RWPE2 (cell line): ENCODE measurements around the gene LRRC52.
A peak's percentile ranks its signal among the peaks of the same experiment; 100 is the strongest.

Experiments used
- ATAC-seq: fragments of 200-7000 bp; cut with Tn5 transposase; 3 replicates; pipeline ENCODE4 v1.9.1; 2021; ENCODE audit warnings: low read depth
- DNase-seq: peaks from one replicate; pipeline ENCODE4 v3.0.0-alpha.2; 2020; ENCODE audit warnings: low spot score
- H3K27ac ChIP-seq: fragments of 450-650 bp; 2 replicates; pipeline ENCODE4 v1.5.1; 2017; ENCODE audit warnings: mild to moderate bottlenecking; ENCODE audit not compliant: poor library complexity, severe bottlenecking
- H3K27me3 ChIP-seq: fragments of 250-450 bp; sonication (Bioruptor Pico); 2 replicates; pipeline ENCODE4 v1.5.1; 2021; ENCODE audit warnings: mild to moderate bottlenecking, moderate library complexity; ENCODE audit not compliant: insufficient read depth, poor library complexity, severe bottlenecking
- H3K36me3 ChIP-seq: fragments of 250-450 bp; sonication (Bioruptor Pico); 2 replicates; pipeline ENCODE4 v1.5.1; 2020; ENCODE audit warnings: low read depth, mild to moderate bottlenecking, moderate library complexity
- H3K4me1 ChIP-seq: fragments of 250-450 bp; sonication (Bioruptor Pico); 2 replicates; pipeline ENCODE4 v1.5.1; 2021; ENCODE audit warnings: mild to moderate bottlenecking, moderate library complexity; ENCODE audit not compliant: insufficient read depth, poor library complexity, severe bottlenecking
- H3K4me3 ChIP-seq: fragments of 250-450 bp; sonication (Bioruptor Pico); 2 replicates; pipeline ENCODE4 v1.5.1; 2021; ENCODE audit warnings: mild to moderate bottlenecking, moderate library complexity; ENCODE audit not compliant: severe bottlenecking
- H3K9me3 ChIP-seq: fragments of 250-450 bp; sonication (Bioruptor Pico); 2 replicates; pipeline ENCODE4 v1.5.1; 2021; ENCODE audit warnings: mild to moderate bottlenecking, moderate library complexity; ENCODE audit not compliant: severe bottlenecking
- CTCF ChIP-seq: fragments of 450-650 bp; IDR thresholded peaks from one replicate; pipeline ENCODE4 v1.5.1; 2017; ENCODE audit warnings: mild to moderate bottlenecking, moderate library complexity; ENCODE audit not compliant: poor library complexity, severe bottlenecking

LRRC52 gene

GRCh38 chr1:165575468-165576099 is 31.8 kb downstream of the LRRC52 start:
- DNase-seq = no peak
- ATAC-seq = no peak
- no peak for TF ChIP-seq CTCF

GRCh38 chr1:165576536-165576935 is 32.7 kb downstream of the LRRC52 start:
- no peak for ATAC-seq
- H3K27me3 ChIP-seq = no peaks in the 10 kb centered on the region
- peaks cover 8% of the 10 kb centered on the region for H3K4me1 ChIP-seq
- no peak for TF ChIP-seq CTCF
- H3K9me3 ChIP-seq = no peaks in the 10 kb centered on the region
- no peak overlapping the region for H3K4me3 ChIP-seq
- no peak overlapping the region for H3K27ac ChIP-seq
- no peaks in the 10 kb centered on the region for H3K36me3 ChIP-seq
- no peak for DNase-seq

More at GRCh38 chr1:165575468-165576099, 31.8 kb downstream of the LRRC52 start:
- Histone ChIP-seq H3K27ac (no peak overlapping the region), H3K4me1 (no peaks in the 10 kb centered on the region), H3K27me3 (no peaks in the 10 kb centered on the region), H3K4me3 (no peak overlapping the region), H3K36me3 (no peaks in the 10 kb centered on the region), H3K9me3 (no peaks in the 10 kb centered on the region)

- H3K4me1 ChIP-seq = peaks cover 8% of the 10 kb centered on the region
- no peak overlapping the region for H3K27ac ChIP-seq
- no peaks in the 10 kb centered on the region for H3K27me3 ChIP-seq
- no peaks in the 10 kb centered on the region for H3K9me3 ChIP-seq
- H3K4me3 ChIP-seq = no peak overlapping the region
- no peak for TF ChIP-seq CTCF
- H3K36me3 ChIP-seq = no peaks in the 10 kb centered on the region
- ATAC-seq (no peak), DNase-seq (no peak)
These were observed 33.9 kb downstream of the LRRC52 start for GRCh38 chr1:165577707-165578106.

GRCh38 chr1:165580931-165581871 is 37.4 kb downstream of the LRRC52 start:
- Histone ChIP-seq H3K27ac (no peak overlapping the region), H3K36me3 (no peaks in the 10 kb centered on the region), H3K4me1 (peaks cover 8% of the 10 kb centered on the region), H3K9me3 (no peaks in the 10 kb centered on the region), H3K4me3 (no peak overlapping the region), H3K27me3 (no peaks in the 10 kb centered on the region)
- DNase-seq (no peak), ATAC-seq (peak; percentile 79)
- no peak for TF ChIP-seq CTCF

GRCh38 chr1:165581926-165582325 is 38.1 kb downstream of the LRRC52 start:
- Histone ChIP-seq H3K36me3 (no peaks in the 10 kb centered on the region), H3K4me3 (no peak overlapping the region), H3K27ac (no peak overlapping the region), H3K4me1 (peaks cover 8% of the 10 kb centered on the region), H3K27me3 (no peaks in the 10 kb centered on the region), H3K9me3 (no peaks in the 10 kb centered on the region)
- no peak for TF ChIP-seq CTCF
- DNase-seq (no peak), ATAC-seq (no peak)
